NCI-H128 (cell line): ENCODE data around the gene MAGOHB.
"Not testable (repeated sequence)": the region's sequence is repeated elsewhere in the genome, so short reads cannot be mapped to it uniquely, and the experiment has no call there.

ENCODE experiments used
- DNase-seq: peaks from one replicate; lab custom pipeline; 2025; ENCODE audit not compliant: unreplicated experiment; lab: John Stamatoyannopoulos, UW

Gene MAGOHB

DNA sequence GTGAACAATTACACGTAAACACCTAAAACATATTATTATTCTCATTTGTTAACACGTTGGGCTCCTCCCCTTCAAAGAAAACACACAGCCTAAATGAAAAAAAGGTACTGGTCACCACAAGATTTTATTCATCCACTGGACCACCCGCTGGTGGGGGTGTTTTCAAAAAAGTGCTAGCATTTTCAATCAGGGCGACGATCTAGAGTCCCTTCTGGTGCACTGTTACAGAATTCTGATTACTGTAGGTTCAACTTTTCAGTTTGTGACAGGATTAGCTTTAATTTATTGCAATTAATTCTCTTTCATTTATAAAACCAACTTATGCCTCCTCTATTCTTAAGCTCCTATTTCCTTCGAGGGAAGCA is 443 bp downstream of the MAGOHB start:
- DNase-seq: no peak

DNA sequence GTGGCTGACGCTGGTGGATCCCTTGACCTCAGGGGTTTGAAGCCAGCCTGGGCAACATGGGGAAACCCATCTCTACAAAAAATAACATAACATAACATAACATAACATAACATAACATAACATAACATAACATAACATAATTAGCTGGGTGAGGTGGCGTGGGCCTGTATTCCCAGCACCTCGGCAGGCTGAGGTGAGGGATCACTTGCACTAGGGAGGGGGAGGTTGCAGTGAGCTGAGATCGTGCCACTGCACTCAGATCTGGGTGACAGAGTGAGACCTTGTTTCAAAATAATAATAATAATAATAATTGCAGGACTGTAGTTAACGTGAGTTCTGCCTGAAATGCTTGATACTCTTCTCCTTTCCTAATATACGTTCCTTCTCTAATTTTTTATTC is 1.3 kb downstream of the MAGOHB start:
- no peak for DNase-seq

DNA sequence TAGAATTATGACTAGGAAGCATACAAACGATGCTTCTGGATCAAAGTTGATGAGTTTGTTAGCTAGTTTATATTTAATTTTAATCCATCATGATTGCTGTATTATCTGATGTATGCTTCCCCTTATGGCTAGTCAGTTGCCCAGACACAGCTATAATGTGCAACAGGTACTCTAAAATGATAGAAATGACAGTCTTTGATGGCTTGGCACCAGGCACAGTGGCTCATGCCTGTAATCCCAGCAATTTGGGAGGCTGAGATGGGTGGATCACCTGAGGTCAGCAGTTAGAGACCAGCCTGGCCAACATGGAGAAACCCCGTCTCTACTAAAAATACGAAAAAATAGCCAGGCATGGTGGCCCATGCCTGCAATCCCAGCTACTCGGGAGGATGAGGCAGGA is 2.2 kb downstream of the MAGOHB start:
- DNase-seq: not testable (repeated sequence)

DNA sequence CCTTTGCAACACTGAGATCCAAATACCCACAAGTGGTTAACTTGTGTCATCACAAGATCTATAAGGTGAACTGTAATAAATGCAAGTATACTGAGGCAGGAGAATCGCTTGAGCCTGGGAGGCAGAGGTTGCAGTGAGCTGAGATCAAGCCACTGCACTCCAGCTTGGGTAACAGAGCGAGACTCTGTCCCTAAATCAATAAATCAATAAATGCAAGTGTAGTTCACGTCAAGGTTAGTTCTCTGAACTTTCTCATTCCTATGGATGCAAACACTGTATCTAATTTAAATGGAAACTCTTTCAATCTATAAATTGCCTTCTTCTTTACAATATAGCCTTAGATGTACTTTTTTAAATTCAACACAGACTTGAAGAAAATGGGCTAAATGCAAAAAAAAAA is 3.2 kb downstream of the MAGOHB start:
- DNase-seq: no peak

DNA sequence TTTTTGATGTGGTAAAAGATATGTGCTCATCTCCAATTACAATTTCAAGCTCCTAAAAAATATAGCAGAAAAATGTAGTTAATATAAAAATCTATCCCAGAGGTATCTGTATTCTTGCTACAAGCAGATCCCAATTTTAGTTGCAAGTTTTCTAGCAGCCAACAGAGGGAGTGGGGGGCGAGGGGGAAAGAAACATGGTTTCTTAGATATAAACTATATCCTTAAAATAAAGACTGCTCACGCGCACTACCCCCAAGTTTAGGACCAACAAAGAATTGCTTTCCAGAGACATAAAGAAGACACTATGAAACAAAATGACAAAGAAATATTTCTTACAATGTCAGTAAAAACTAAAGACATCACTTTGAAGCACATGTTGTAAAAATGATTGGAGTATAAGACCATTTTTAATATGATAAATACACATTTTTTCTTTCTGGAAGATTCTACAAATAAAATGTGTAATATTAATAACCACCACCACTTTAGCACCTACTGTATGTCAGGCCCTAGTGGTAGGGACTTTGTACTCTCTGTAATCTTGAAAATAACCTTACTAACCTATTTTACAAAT is 5.4 kb downstream of the MAGOHB start:
- DNase-seq: no peak

DNA sequence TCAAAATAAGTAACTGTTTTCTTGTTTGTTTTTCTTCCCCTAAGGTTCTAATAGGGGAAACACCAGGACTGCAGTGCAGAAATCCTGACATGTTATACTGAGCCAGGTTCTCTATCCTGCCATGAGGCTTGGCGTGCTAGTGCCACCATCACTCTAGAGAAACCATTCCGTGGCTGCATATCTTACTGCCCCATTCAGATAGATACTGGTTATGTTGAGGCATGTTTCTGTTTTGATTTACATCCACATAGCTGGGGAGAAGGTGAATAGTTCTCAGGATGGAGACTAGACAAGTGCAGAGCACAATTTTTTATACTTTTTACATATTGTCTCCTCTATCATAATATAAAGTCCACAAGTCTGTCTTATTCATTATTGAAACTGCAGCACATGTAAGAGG is 11.5 kb downstream of the MAGOHB start:
- no peak for DNase-seq

DNA sequence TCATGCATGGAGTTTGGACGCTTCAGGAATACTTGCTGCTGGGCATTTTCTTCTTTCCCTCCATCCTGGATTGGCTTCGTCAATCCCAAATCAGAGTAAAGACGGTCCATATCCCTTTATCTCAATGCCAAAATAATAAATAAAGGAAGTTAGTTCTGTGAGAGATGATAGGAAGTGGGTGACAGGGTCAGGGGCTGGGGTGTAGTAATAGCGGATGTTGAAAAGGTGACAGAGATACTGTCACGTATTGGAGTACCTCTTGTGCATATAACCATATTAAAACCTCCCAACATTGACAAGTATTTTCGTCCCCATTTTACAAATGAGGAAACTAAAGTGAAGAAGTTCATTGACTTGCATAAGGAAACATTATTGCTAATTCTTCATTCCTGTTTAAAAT is 12.4 kb downstream of the MAGOHB start:
- no peak for DNase-seq

DNA sequence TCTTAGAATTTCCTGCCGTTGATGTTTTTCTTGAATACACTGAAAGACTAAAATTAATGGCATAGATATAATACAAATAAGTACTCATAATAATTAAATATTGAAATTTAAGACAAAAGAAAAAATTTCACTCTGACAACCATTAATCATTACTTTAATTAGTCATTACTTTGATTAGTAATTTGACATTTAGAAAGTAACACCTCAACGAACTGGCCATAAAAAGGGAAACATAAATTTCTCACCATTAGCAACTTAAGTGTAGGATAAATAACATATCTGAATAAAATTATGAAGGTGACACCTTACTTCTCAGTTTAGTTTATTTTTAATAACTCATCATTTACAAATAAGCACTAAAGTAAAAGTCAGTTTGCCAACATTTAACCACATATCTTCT is 17.5 kb downstream of the MAGOHB start:
- DNase-seq: no peak

DNA sequence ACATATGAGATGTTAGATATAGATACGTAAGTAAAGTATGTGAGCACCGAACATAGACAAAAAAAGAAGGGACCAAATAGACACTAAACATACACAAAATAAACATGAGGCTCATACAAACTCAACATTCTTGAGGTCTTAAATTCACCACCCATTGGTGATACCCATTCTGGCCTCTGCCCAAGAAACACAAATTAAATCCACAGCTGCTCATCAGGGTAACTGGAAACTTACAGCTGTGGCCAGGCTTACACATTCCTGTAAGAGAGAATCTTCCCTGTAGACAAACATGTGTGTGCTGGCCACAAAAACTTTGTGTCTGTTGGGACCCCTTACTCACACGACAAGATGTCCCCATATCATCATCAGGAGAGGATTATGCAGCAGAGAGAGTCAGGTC is 22.4 kb downstream of the MAGOHB start:
- no peak for DNase-seq

DNA sequence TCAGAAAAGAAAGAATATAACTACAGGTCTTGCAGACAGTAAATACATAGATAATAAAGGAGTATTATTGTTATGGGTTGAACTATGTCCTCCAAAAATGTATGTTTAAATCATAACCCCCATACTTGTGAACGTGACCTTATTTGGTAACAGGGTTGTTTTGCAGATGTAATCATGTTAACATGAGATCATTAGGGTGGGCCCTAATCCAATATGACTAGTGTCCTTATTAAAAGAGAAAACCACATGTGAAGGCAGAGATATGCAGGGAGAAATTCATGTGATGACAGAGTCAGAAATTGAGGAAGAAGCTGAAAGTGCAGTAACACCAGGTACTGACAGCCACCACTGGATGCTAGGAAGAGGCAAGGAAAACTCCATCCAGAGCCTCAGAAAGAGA is 29.0 kb downstream of the MAGOHB start:
- no peak for DNase-seq

DNA sequence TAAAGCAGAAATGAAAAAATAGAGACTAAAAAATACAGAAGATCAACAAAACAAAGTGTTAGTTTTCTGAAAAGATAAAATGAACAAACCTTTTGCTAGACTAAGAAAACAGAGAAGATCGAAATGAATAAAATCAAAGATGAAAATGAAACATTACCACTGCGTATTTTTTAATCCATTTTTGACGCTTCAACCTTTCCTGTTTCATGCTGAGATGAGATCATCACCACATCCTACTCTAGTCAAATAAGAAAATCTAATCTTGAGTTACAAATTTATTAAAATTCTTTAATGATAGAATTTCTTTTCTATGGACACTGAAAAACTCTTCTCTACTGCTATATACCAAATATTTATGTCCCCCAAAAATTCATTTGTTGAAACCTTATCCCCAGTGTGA is 30.7 kb downstream of the MAGOHB start:
- DNase-seq: no peak

DNA sequence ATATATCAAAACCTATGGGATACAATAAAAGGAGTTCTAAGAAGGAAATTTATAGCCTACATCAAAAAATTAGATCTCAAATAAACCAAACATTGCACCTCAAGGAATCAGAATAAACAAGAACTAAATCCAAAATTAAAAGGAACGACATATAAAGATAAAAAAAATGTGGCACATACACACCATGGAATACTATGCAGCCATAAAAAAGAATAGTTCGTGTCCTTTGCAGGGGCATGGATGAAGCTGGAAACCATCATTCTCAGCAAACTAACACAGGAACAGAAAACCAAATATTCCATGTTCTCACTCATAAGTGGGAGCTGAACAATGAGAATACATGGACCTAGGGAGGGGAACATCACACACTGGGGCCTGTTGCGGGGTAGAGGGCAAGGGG is 31.3 kb downstream of the MAGOHB start:
- DNase-seq: not testable (repeated sequence)

DNA sequence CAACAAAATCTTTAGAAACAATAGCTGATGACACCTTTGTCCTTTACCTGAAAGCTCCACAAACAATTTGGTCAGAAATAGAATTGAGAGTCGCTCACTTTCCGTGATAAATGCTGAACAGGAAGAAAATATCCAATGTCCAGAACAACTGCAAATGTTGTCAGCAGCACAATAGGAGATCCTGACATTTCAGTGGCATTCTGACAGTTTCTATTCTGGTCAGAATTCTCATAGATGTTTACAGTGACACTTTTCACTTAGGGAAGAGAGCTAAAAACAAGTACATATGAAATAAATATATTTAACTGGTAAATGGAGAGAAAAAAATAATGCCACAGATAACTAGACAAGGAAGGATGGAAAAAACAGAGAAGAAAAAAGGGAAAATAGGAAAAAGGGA is 39.1 kb downstream of the MAGOHB start:
- DNase-seq: no peak

DNA sequence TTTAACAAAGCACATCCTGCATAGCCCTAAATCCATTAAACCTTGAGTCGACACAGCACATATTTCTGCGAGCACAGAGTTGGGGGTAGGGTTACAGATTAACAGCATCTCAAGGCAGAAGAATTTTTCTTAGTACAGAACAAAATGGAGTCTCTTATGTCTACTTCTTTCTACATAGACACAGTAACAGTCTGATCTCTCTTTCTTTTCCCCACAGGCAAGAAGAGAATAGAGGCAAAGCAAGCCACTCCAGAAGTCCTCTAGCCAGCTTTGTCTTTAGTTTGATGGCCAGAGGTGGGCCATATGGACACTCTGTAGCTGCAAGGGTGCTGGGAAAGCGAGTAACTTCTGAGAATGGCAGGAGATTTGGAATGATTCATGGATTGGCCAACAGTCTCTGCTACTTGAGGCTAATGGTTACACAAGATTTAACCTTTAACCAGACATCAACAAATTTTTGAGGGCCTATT is 41.4 kb downstream of the MAGOHB start:
- DNase-seq: not testable (repeated sequence)

DNA sequence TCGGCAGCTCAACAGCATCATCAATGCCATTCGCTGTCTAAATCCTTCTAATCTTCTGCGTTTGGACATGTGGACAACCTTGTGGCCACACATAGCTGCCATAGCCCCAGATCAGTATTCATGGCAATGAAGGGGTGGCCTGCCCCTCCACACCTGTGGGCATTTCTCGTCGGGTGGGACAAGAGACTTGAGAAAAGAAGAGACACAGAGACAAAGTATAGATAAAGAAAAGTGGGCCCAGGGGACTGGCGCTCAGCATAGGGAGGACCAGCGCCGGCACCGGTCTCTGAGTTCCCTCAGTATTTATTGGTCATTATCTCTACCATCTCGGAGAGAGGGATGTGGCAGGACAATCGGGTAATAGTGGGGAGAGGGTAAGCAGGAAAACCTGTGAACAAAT is 42.3 kb downstream of the MAGOHB start:
- DNase-seq: no peak

DNA sequence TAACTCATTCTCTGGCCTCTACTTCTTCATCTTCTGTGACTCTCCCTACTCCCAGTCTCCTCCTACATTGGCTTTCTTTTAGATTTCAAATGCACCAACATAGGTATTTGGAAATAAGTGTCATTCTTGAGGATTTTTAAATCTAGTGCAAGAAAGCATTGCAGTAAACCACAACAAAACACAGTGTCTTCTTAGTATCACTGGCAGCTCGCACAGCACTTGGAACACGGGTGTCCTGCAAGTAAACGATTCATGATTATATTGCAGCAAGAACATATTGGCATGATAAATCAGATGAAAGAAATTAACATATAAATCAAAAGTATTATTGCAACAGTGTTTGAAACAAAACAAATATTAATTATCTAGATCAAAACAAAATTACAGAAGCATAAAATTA is 45.6 kb downstream of the MAGOHB start:
- no peak for DNase-seq

DNA sequence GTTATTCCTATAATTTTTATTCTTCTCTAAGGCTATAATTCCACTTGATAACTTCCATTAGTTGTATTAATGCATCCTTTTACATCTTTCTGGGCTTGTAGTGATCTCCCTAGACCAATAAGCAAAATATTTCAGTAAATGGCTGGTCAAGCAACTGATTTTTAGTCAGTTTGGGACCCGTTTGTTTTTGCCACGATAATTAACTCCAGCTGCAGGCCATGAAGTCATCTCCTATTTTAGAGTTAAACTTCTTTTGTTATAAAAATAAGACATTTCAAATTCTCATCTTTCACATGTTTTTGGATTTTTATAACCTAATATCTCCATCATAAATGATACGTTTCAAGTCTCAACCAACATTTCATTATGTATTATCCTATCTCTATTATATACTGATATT is 49.4 kb downstream of the MAGOHB start:
- no peak for DNase-seq

DNA sequence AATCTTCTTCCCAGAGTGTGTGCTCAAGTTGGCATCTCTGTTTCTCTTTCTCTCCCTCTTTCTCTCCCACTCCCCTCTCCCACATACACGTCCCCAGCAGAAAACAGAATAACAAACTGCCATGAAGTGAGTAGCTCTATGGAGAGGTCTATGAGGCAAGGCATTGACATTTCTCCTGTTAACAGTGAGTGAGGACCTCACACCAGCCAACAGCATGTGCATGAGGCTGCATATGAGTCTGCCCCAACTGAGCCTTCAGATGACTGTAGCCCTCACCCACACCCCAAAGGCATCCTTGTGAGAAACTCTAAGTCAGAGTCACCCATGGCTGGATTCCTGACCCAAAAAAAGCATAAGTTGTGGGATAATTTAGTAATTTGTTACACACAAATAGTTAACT is 50.4 kb downstream of the MAGOHB start:
- no peak for DNase-seq

DNA sequence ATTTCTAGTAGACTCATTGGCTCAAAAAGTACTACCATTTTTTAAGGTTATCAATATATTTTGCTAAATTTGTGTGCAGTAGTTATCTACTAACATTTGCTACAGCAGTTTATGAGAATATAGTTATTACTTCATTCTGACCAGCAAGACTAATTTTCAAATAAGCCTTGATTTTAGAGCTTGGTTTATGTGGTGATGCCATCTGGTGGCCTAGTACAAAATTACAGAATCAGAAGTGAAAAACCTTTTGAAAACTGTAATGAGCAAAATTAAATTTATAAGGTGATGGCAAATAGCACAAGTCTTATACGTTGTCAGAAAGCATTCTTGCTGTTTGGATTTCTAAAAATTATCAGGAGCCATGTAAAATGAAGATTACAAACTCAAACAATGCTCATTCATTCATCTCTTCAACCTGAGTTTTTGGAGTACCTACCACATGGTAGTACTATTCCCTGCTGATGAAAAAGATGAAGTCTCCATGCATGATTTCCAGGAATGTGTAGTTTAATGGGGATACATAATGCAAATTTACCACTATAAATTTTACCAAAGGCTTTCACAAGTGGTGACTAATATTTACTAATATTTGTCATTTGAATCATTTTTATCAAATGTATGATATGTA is 51.0 kb downstream of the MAGOHB start:
- peak; percentile 30 for DNase-seq

DNA sequence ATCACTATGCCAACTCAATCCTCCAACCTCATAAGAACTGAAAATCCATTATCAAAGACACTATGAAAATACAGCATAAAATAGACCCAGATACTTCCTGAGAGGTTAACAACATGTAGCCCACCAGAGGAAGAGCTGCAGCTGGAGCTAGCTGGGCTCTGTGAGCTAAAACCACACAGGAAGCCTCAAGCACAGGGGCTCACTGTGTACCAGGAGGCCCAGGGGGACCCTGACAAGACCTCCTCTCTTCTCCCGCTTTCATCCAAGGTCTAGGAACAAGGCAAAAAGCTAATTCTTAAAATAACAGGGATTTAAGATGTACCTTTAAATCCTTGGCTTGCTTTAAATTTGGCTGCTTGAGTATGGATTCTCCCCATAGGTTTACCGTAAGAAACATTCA is 54.2 kb downstream of the MAGOHB start:
- DNase-seq: no peak

DNA sequence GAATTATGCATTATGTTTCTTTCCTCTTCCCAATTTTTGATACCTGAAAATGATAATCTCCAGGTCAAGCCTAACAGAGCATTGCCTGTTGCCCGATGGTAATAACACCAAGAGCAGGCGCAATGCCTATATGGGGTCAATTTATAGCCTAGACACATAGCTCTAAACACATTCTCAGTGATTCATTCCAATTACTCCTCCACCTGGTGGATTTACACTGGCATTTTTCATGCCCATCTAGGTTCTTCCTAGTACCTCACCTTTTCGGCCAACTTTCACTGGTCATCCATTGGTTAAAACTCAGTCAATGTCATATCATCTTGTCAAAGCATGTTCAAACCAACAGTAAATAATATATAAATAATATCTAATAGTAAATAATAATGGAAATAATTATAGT is 54.6 kb downstream of the MAGOHB start:
- no peak for DNase-seq

DNA sequence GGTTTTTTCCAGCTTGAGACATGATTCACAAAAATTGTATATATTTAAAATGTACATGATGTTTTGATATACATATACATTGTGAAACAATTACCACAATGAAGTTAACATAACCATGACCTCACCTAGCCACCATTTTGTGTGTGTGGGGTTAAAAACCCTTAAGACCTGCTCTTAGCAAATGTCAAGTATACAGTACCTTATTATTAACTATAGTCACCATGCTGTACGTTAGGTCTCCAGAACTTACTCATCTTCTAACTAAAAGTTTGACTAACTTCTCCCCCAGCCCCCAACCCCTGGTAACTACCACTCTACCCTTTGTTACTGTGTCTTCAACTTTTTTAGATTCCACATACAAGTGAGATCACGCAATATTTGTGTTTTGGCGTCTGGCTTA is 55.1 kb downstream of the MAGOHB start:
- DNase-seq: no peak

DNA sequence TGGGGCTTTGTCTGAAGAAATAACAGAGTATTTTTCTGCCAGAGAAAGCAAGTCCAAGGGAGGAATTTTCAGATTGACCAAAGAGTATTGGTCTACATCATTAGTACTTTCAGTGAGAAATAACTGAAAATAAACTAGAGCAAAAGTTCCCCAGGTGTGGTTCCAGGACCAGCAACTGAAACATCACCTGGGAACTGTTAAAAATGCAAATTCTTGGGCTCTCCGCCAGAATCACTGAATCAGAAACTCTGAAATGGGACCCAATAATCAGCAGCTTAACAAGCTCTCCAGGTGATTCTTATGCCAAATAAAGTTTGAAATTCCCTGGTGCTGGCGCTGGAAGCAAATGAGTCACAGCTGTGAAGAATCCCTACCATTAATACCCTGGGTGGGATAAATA is 55.6 kb downstream of the MAGOHB start:
- no peak for DNase-seq
